Fibroblast of skin of back (primary cell): ENCODE data around the gene MTMR2. TPM values are rescaled to one million over a fixed set of nuclear protein-coding genes. Genes with fewer than 3 reads are reported as not detected.

Source experiments
- DNase-seq: peaks from one replicate; pipeline ENCODE4 v3.0.0-alpha.2; 2013
- polyA plus RNA-seq, 2 experiments: library from polyadenylated mRNA; unstranded; fragments of 120-200 nt; gene quantifications; one replicate each; pipeline ENCODE4 v1.2.1, GENCODE V29; 2013; ENCODE audit not compliant: insufficient read length in 2 of 2

MTMR2 gene
- polyA plus RNA-seq (2013, experiment 1 of 2; ENCODE audit: insufficient read length) = 60.3 TPM
- polyA plus RNA-seq (2013, experiment 2 of 2; ENCODE audit: insufficient read length) = 74.2 TPM

DNA sequence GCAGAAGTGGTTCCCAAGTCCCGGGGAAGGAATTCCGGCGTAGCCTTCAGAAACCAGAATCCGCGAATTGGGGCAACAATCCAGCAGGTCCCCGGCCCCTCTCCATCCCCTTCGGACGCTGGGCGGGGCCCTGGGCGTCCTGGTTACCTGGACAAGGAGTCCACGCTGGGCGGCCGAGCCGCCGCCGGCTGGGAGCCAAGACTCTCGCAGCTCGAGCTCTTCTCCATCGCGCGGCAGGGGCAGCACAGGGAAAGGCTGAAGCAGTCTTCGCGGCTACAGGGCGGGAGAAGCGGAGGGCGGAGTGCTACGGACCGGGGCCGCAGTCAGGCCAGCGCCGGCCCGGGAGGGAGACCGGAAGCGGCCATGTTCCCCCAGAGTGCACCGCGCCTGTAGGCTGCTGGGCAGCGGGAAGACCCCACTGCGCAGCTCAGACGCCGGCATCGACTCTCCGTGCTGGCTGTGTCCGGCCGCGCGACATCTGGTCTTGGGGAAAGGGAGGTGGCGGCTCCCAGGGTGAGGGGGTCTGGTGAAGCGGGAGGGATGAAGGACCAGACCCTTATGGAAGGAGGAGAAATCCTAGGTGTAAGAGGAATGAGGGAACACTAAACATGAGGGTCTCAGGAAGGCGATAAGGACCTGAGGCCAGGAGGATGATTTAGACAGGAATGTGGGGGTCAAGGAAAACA is at the start of gene MTMR2:
MTMR2 (minus strand) TSS at position 380 of the 686 bp plus-strand sequence; CDS start at position 227, 153 bp downstream.
- peak; percentile 80 for DNase-seq

DNA sequence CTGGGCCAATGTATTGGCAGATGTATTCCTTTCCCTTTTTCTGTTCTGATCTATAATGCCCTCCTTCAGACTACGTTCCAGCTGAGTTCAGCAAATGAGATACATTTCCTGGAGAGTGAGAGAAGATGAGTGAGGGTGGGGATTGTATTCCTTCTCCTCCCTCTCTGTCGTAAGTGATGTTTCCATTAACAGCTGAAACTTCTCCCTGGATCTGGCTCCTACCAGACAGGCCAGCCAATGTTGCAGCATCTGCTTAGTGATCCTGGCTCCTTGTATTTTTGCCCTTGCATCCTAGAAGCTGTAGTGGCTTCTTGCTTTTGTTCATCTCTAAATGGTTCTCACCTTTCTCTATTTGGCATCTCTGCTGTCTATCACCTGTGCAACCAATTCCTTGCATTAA is 48.2 kb upstream of the MTMR2 start:
- DNase-seq = no peak

DNA sequence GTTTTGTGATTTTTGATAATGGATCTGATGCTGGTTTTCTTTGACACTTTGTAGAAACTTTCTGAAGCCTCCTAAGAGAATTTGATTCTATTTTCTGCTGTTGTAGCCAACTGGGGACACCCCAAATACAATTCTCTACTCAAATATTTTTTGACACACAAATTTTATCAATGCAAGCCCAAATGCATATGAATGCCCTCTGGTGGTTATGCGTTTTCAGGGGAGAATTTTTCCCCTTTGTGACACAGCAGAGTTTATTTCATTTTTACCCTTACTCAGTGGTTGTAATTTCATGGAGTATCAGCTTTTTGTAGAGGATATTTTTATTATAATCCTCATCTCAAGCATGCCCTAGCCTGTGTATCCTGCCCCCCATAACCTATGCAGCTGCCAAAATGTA is 44.7 kb upstream of the MTMR2 start:
- peak; percentile 18 for DNase-seq

DNA sequence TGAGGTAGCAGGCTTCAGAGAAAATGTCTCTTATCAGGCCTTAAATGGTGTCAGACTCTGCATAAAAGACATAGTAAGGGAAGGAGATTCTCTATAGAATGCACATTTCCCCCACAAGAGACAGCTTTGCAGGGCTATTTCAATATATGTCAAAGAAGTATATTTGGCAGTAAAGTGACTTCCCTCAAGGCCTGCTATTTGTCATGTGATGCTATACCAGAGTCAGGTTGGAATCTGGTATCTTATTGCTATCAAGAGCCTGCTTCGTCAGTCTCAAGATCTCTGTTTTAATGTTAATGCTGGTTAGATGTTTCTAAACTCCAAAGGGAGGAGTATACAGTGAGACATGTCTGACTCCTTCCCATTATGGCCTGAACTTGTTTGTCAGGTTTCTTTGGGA is 40.4 kb upstream of the MTMR2 start:
- DNase-seq = no peak

DNA sequence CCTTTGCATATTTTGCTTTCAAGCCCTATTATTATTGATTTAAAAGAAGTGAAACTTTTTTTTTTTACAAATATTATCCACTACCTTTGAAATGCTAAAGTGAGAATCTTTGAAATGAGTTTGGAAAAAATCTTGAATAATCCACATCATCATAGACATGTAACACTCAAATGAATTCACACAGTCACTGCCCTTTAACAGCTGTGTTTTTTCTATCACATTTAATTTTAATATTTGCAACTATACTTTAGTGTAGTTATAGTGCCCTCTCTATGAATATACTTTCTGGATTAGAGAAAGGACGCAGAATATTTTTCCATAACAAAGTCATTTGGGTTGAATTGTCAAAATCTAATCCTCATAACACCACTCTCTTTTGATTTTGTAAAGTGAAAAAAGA is 37.9 kb upstream of the MTMR2 start:
- no peak for DNase-seq

DNA sequence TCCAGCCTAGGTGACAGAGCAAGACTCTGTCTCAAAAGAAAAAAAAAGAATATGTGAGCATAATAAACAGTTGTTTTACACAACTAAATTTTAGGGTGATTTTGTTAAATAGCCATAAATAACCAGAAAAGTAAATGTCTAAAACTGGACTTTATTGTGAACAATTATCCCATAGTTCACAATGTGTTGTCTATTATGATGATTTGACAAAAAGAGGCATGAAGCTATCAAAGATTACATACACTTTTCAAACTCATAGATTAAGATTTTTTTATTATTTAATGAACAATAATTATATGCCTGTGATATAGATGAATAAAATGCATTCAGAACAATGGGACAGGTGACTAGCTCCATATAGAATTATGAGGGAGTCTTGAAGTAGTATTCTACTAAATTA is 27.0 kb upstream of the MTMR2 start:
- no peak for DNase-seq

DNA sequence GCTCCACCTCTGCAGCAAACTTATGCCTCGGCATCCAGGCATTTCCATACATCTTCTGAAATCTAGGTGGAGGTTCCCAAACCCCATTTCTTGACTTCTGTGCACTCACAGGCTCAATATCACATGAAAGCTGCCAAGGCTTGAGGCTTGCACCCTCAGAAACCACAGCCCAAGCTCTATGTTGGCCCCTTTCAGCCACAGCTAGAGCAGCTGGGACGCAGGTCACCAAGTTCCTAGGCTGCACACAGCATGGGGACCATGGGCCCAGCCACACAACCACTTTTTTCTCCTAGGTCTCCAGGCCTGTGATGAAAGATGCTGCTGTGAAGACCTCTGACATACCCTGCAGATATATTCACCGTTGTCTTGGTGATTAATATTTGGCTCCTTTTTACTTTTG is 24.7 kb upstream of the MTMR2 start:
- no peak for DNase-seq

DNA sequence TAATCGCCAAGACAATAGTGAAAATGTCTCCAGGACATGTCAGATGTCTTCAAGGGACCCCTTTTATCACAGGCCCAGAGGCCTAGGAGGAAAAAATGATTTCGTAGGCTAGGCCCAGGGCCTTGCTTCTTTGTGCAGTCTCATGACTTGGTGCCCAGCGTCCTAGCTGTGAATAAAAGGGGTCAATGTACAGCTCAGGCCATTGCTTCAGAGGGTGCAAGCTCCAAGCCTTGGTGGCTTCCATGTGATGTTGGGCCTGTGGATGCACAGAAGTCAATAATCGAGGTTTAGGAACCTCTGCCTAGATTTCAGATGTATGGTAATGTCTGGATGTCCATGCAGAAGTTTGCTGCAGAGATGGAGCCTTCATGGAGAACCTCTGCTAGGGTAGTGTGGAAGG is 20.7 kb upstream of the MTMR2 start:
- no peak for DNase-seq

DNA sequence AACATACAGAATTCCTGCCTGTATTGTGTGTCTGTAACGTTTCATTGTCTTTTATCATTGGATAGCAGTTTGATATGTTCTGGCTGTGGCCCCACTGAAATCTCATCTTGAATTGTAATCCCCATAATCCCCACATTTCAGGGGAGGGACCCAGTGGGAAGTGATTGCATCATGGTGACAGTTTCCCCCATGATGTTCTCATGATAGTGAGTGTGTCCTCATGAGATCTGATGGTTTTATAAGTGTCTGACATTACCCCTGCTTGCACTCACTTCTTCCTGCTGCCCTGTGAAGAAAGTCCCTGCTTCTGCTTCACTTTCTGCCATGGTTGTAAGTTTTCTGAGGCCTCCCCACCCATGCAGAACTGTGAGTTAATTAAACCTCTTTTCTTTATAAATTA is 19.6 kb upstream of the MTMR2 start:
- DNase-seq = no peak

DNA sequence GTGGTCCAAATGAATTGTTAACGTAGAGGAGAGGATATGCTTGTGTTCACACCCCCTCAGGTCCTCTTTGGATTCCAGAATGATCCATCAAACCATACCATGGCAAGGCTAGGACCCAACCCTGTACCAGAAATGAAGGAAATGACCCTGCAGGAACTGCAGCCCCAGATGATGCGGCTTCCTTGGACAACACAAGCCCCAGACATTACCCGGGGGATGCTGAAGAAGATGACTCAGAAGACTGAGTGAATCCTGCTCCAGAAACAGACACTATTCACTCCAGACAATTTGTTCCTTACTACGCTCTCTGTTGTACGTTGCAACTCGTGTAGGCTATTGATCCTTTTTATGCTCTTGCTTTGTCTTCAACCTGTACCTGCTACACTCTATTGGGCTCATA is 15.2 kb upstream of the MTMR2 start:
- DNase-seq = peak; percentile 26

DNA sequence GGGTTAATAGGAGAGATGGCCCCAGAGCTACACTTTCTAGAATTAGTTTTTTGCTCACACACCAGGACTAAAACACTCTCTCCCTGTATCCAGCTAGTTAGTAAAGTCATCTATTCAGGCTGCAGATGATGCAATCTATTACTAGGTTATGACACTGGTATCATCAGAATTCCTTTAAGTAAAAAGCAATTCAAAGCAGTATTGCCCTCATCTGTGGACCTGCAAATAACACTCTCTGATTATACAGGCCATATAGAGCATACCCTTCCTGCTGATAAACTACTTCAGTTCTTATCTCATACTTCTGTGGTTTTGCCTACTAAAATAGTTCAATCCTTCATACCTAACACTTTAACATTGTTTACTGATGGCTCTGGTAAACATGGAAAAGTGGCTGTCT is 13.5 kb upstream of the MTMR2 start:
- no peak for DNase-seq

DNA sequence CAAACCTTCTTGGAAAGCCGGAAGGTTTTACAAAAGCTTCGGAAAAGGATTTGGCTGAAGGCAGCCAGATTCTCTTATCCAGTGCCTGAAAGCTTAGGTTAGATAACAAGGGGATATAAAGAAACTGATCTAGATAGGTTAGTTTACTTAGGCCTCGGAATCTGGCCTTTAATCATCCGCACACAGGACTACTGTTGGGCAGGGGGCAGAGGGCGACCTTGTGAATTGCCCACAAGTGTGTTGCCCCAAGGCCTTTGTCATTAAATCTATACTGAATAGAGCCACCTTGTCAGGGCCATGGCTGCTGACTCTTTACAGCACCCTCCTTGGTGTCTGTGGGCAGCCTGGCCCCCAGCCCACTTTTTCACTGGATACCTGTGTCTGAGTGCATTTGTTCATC is 9.7 kb upstream of the MTMR2 start:
- DNase-seq = no peak

DNA sequence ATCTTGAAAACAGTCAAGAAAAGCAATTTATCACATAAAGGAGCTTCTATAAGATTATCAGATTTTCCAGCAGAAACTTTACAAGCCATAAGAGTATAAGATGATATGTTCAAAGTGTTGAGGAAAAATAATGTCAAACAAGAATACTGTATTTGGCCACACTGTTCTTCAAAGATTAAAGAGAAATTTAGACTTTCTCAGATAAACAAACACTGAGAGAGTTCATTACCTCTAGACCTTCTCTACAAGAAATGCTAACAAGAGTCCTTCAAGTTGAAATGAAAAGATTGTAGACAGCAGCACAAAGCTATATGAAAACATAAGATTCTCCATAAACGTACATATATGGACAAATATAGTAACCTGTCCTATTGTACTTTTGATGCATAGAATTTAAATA is 8.0 kb upstream of the MTMR2 start:
- DNase-seq = no peak

DNA sequence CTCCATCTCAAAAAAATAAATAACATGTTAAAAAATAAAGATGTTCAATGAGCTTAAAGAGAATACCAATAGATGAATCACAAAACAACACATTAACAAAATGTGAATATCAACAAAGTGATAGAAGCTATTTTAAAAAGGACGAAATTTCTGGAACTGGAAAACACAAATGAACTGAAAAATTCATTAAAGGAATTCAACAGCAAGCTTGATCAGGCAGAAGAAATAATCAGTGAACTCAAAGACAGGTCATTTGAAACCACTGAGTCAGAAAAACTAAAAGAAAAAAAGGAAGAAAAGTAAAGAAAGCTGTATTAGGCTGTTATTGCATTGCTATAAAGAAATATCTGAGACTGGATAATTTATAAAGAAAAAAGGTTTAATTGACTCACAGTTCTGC is 7.0 kb upstream of the MTMR2 start:
- no peak for DNase-seq

DNA sequence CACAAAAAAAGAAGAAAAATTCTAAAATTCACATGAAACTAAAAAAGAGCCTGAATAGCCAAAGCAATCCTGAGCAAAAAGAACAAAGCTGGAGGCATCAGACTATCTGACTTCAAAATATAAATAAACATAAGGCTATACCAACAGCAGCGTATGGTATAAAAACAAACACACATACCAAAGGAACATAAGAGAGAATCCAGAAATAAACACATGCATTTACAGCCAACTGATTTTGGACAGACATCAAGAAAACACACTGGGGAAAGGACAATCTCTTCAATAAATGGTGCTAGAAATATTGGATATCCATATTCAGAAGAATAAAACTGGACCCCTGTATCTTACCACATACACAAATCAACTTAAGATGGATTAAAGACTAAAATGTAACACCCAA is 2.8 kb upstream of the MTMR2 start:
- no peak for DNase-seq

DNA sequence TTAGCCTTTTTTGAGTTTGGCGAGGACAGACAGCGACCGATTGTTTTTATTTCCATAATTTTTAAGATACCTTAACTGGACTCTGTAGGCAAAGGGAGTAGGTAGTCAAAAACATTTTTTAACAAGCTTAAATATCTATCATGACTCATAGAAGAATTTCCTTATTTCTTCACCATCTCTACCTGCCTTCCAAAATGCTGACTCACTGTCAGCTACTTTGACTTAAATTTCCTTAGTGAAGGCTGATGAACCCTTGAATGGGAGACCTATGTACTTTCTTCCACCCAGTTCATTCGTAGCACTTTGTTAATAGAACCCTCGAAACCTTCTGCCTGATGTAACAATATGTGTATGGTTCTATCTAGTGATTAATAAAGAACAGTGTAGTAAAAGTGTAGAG is 1.1 kb upstream of the MTMR2 start:
- DNase-seq = peak; percentile 35

DNA sequence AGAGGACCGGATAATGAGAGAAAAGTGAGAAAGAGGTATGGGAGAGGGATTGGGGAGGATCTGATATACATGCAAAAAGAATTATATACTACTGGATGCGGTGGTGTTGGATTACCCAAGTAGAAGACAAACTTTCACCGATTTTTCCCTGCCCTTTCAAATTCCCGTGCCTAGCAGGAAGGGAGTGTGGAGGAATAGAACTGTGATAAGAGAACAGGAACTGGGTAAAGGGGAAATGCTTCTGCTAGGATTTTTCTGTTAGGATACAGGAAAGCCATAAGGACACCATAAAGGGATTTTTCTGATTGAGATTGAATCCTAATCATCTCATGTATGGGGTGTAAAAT is 480 bp upstream of the MTMR2 start:
- peak; percentile 47 for DNase-seq

DNA sequence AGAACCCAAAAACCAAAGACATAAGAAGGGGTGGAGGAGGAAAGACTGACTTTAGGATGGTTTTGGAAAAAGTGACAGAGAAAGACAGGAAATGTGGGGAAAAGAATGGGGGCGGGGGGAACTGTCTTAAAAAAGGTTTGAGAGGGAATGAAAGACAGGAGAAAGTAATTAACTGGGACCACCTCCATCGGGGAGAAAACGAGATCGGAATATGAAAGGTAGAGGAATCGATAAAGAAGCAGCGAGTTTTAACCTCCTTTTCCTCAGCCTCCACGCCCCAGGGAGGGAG is 524 bp downstream of the MTMR2 start:
- DNase-seq = peak; percentile 28

DNA sequence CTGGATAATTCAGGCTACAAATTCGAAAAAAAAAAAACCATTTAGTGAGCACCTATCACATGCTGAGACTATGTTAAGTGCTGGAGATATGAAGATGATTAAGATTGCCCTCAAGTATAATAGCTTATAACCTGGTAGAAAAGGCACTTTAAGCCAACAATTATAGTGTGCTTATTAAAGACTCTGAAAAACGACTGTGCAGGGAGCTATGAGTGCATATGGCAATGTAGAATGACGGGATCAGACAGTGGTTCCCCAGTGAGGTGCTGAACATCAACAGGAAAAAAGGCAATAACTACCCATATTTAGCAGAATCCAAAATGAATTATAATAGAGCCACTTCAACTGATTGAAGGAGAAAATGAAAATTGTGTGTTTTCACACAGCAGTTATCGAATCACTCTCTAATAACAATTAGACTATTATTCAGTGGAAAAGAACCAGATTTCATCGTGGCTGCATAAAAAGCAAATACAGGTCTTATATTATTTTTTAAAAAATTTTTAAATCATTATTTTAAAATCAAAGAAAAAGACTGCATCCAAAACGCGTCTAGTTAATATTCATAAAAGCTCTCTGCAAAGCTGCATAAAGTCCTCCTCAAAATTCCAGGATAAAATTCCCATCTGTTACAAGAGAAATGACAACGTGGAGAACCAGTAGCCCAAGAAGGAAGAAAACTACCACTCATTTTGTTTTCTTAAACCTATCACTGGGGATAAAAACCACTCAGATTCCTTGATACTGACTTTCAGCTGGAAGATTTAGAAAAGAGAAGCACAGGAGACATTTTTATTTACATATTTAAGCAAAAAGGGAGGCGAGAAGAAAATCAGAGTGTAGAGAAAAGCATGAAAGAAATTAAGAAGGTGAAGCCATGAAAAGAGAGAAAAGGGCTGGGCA is 1.1 kb downstream of the MTMR2 start:
- peak; percentile 35 for DNase-seq

DNA sequence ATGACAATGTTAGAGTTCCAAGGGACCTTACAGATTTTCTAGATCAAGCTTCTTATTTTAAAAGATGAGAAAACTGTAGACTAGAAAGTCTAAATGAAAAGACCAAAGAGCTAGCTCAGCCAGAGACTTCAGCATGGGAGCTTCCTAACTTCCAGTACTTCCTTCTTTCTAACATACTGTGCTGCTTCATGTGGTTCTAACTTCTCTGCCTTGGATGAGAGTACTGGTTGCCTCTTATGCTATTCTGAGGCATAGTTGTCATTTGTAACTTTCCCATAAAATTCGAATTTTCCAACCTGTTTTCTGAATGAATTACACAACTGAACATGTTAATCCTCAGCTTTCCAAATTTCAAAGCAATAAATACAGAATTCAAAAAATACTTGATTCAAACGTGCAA is 1.8 kb downstream of the MTMR2 start:
- DNase-seq = no peak

DNA sequence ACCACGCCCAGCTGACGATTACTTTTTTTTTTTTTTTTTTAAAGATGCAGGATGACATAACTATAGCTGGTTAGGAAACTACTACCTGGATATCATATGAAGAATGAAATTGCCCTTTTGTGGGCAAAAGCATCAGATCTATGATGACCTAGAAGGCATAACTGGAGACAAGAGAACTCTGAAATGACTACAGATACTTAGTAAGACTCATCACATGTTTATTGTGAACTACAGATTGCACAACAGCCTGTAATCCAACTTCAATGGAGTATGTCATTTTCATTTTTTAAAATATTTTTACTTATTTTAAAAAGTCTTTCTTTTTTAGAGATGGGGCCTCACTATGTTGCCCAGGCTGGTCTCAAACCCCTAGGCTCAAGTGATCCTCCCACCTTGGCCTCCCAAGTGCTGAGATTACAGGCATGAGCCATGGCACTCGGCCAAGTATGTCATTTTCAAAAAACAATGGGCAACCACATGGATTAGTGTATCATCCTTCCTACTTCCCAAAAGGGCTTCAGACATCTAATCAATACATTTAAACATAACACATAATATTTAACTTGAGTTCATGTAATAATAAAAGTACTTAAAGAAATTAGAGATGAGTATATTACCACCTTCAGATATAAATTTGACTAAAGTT is 3.3 kb downstream of the MTMR2 start:
- no peak for DNase-seq

DNA sequence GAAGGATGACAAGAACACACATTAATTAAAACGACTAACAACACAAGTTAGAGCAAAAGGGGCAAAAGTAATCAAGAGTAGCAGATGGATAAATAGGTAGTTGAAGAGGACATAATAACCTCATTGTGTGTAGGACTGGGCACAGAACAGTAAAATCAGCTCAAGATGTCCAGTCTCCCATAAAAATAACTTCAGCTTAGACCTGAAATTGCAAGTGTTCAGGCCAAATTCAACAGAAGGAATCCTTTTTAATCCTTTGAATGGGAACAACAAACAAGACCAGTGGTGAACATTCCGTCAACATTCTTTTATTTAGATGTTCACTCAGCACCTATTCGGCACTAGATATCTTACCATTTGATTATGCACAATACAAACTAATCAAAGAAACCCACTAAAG is 4.4 kb downstream of the MTMR2 start:
- DNase-seq = no peak

DNA sequence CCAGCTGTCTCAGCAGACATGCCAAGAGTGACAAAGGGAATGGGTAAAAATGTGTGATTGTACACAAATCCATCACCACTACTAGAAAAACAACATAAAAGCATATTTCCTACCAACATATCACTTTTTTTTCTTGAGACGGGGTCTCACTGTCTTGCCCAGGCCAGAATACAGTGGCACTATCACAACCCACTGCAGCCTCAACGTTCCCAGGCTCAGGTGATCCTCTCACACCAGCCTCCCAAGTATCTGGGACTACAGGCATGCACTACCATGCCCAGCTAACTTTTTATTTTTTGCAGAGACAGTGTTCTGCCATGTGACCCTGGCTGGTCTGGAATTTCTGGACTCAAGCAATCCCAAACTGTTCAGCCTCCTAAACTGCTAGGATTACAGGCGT is 5.2 kb downstream of the MTMR2 start:
- DNase-seq = no peak

DNA sequence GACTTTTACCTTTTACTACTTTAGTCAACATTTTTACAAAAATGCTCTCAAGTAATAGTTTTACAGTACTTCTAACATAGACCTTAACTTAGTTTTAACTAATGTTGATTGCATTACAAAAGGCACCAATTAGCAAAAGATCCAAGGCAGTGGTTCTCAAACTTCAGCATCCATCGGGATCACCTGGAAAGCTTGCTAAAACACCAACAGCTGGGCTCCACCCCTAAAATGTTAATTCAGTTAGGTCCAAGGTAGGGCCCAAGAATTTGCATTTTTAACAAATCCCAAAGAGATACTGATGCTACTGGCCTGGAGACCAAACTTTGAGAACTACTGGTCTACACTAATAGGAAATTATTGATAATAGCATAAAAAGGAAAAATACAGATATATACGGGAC is 5.9 kb downstream of the MTMR2 start:
- DNase-seq = no peak
